Neural crest cell (in vitro differentiated cells): ENCODE measurements around the gene TSHR. TPM values are rescaled to one million over a fixed set of nuclear protein-coding genes. Genes with fewer than 3 reads are reported as not detected.

Experiments used
- DNase-seq: peaks from one replicate; pipeline ENCODE4 v3.0.0; 2021; ENCODE audit warnings: low read depth, mixed read lengths, low spot score
- H3K27ac Mint-ChIP-seq: one replicate; pipeline ENCODE4 v1.8.0; 2021; ENCODE audit warnings: mild to moderate bottlenecking, mixed read lengths; ENCODE audit not compliant: unreplicated experiment
- H3K27me3 Mint-ChIP-seq: 2 replicates; pipeline ENCODE4 v1.8.0; 2021; ENCODE audit warnings: low read depth, mild to moderate bottlenecking, mixed read lengths
- H3K36me3 Mint-ChIP-seq: 2 replicates; pipeline ENCODE4 v1.8.0; 2021; ENCODE audit warnings: low read depth, mild to moderate bottlenecking, mixed read lengths
- H3K4me1 Mint-ChIP-seq: 2 replicates; pipeline ENCODE4 v1.8.0; 2021; ENCODE audit warnings: mixed read lengths
- H3K4me3 Mint-ChIP-seq: one replicate; pipeline ENCODE4 v1.8.0; 2021; ENCODE audit warnings: mild to moderate bottlenecking, mixed read lengths
- H3K9me3 Mint-ChIP-seq: 2 replicates; pipeline ENCODE4 v1.8.0; 2021; ENCODE audit warnings: mixed read lengths
- CTCF ChIP-seq: fragments of 200-600 bp; sonication (generic); conservative IDR thresholded peaks from 2 replicates; pipeline ENCODE4 v1.5.0; 2021; ENCODE audit warnings: antibody characterized with exemption, mild to moderate bottlenecking
- total RNA-seq: library from RNA; stranded (reverse); gene quantifications from 2 replicates; pipeline ENCODE4 v1.2.1, GENCODE V29; 2021

The TSHR gene
- total RNA-seq, 1 donor from 2014 or later, result not detected

GRCh38 chr14:80987235-80988032 lies 32.0 kb downstream of the TSHR start:
- Mint-ChIP-seq H3K9me3 (no peaks in the 10 kb centered on the region), H3K4me3 (no peak overlapping the region), H3K27ac (no peak overlapping the region), H3K36me3 (no peaks in the 10 kb centered on the region), H3K27me3 (no peaks in the 10 kb centered on the region), H3K4me1 (no peaks in the 10 kb centered on the region)
- peak; percentile 98 for TF ChIP-seq CTCF
- peak; percentile 50 for DNase-seq

- H3K9me3 Mint-ChIP-seq, result no peaks in the 10 kb centered on the region
- H3K27ac Mint-ChIP-seq, result no peak overlapping the region
- H3K4me3 Mint-ChIP-seq, result no peak overlapping the region
- no peaks in the 10 kb centered on the region for H3K27me3 Mint-ChIP-seq
- TF ChIP-seq CTCF, result no peak
- DNase-seq, result no peak
- no peaks in the 10 kb centered on the region for H3K4me1 Mint-ChIP-seq
- H3K36me3 Mint-ChIP-seq, result no peaks in the 10 kb centered on the region
Measured at GRCh38 chr14:80988192-80988591, 32.8 kb downstream of the TSHR start.

- Mint-ChIP-seq H3K36me3 (no peaks in the 10 kb centered on the region), H3K27me3 (no peaks in the 10 kb centered on the region)
- no peak for TF ChIP-seq CTCF
Measured at GRCh38 chr14:80988735-80989429, 33.5 kb downstream of the TSHR start.

GRCh38 chr14:80992580-80992979 lies 37.2 kb downstream of the TSHR start:
- no peak for TF ChIP-seq CTCF
- Mint-ChIP-seq H3K4me1 (no peaks in the 10 kb centered on the region), H3K36me3 (no peaks in the 10 kb centered on the region), H3K27ac (no peak overlapping the region), H3K27me3 (peaks cover 4% of the 10 kb centered on the region), H3K4me3 (no peak overlapping the region), H3K9me3 (no peaks in the 10 kb centered on the region)
- DNase-seq, result no peak

More at GRCh38 chr14:80988735-80989429, 33.5 kb downstream of the TSHR start:
- Mint-ChIP-seq H3K9me3 (no peaks in the 10 kb centered on the region), H3K4me3 (no peak overlapping the region), H3K27ac (no peak overlapping the region), H3K4me1 (no peaks in the 10 kb centered on the region)
- DNase-seq, result no peak

GRCh38 chr14:80996049-80996901 lies 40.9 kb downstream of the TSHR start:
- Mint-ChIP-seq H3K4me1 (peaks cover 8% of the 10 kb centered on the region), H3K27ac (no peak overlapping the region), H3K9me3 (no peaks in the 10 kb centered on the region), H3K4me3 (no peak overlapping the region), H3K27me3 (peaks cover 4% of the 10 kb centered on the region), H3K36me3 (no peaks in the 10 kb centered on the region)
- DNase-seq, result peak; percentile 9
- TF ChIP-seq CTCF, result peak; percentile 79
